Body of pancreas (tissue), 4 donors: ENCODE results near the gene GRM4.

Source experiments
- POLR2A ChIP-seq, 3 donors: fragments of 450-650 bp; IDR thresholded peaks; one replicate each; pipeline ENCODE4 v1.6.1; 2016; ENCODE audit warnings: antibody characterized with exemption in 3 of 3, mild to moderate bottlenecking in 2 of 3
- TF ChIP-seq, protein P1 (sequence below), 7 experiments: fragments of 450-650 bp in 4 of 7; fragments of 200-600 bp in 3 of 7; sonication (generic) in 3 of 7; IDR thresholded peaks; one replicate each; pipeline ENCODE4 v1.5.1; 2016 to 2019; ENCODE audit warnings: antibody characterized with exemption in 7 of 7

- TF ChIP-seq, protein P1, sequence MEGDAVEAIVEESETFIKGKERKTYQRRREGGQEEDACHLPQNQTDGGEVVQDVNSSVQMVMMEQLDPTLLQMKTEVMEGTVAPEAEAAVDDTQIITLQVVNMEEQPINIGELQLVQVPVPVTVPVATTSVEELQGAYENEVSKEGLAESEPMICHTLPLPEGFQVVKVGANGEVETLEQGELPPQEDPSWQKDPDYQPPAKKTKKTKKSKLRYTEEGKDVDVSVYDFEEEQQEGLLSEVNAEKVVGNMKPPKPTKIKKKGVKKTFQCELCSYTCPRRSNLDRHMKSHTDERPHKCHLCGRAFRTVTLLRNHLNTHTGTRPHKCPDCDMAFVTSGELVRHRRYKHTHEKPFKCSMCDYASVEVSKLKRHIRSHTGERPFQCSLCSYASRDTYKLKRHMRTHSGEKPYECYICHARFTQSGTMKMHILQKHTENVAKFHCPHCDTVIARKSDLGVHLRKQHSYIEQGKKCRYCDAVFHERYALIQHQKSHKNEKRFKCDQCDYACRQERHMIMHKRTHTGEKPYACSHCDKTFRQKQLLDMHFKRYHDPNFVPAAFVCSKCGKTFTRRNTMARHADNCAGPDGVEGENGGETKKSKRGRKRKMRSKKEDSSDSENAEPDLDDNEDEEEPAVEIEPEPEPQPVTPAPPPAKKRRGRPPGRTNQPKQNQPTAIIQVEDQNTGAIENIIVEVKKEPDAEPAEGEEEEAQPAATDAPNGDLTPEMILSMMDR (IDR thresholded peaks at IDR 0.05), result no peak
- no peak for TF ChIP-seq POLR2A (IDR thresholded peaks at IDR 0.05)
Measured at GRCh38 chr6:34064675-34065074, 81.2 kb downstream of the GRM4 start.
